A673 (cell line): ENCODE data around the gene IL1RAPL1. TPM values are rescaled to one million over a fixed set of nuclear protein-coding genes. Genes with fewer than 3 reads are reported as not detected.

ENCODE experiments used
- BruUV-seq: library from RNA; stranded (reverse); fragments of 400-500 nt; replicated peaks from 2 replicates; lab custom pipeline; 2021; lab: Mats Ljungman, UMichigan
- CTCF ChIA-PET: fragments of 300-600 bp; sonication (Branson Sonifier 250); formaldehyde crosslinking; loops from one replicate; lab custom pipeline; 2022; ENCODE audit warnings: antibody characterized with exemption; lab: Charles Lee
- POLR2A ChIA-PET: fragments of 300-600 bp; sonication (Branson Sonifier 250); formaldehyde crosslinking; loops from one replicate; lab custom pipeline; 2022; ENCODE audit warnings: antibody characterized with exemption; ENCODE audit not compliant: low non-redundant PET; lab: Charles Lee
- DNase-seq: peaks from one replicate; pipeline ENCODE4 v3.0.0-alpha.2; 2015; ENCODE audit warnings: low spot score
- H3K27ac ChIP-seq: fragments of 200-600 bp; sonication (generic); 2 replicates; pipeline ENCODE4 v1.5.1; 2016; ENCODE audit warnings: mixed run types, low read depth, mild to moderate bottlenecking, mixed read lengths, antibody characterized with exemption, low read length; ENCODE audit not compliant: poor library complexity, severe bottlenecking
- H3K27me3 ChIP-seq: fragments of 200-600 bp; sonication (generic); replicated peaks from 2 replicates; pipeline ENCODE4 v1.6.1; 2017; ENCODE audit warnings: mixed run types, low read depth, mild to moderate bottlenecking, mixed read lengths, antibody characterized with exemption, low read length; ENCODE audit not compliant: insufficient read depth, poor library complexity
- H3K36me3 ChIP-seq: fragments of 200-600 bp; sonication (generic); 2 replicates; pipeline ENCODE4 v1.6.1; 2016; ENCODE audit warnings: mixed run types, mild to moderate bottlenecking, mixed read lengths, antibody characterized with exemption, low read length; ENCODE audit not compliant: insufficient read depth, poor library complexity, severe bottlenecking
- H3K4me1 ChIP-seq: fragments of 200-600 bp; sonication (generic); 2 replicates; pipeline ENCODE4 v1.6.1; 2017; ENCODE audit warnings: mixed run types, mild to moderate bottlenecking, mixed read lengths, antibody characterized with exemption, low read length; ENCODE audit not compliant: insufficient read depth, poor library complexity, severe bottlenecking
- H3K4me3 ChIP-seq: fragments of 200-600 bp; sonication (generic); 2 replicates; pipeline ENCODE4 v1.5.1; 2016; ENCODE audit warnings: low read depth, mixed run types, mild to moderate bottlenecking, mixed read lengths, low read length; ENCODE audit not compliant: poor library complexity, severe bottlenecking
- H3K9me3 ChIP-seq: fragments of 200-600 bp; sonication (generic); 2 replicates; pipeline ENCODE4 v1.6.1; 2016; ENCODE audit warnings: mixed run types, low read depth, mild to moderate bottlenecking, mixed read lengths, antibody characterized with exemption, low read length; ENCODE audit not compliant: poor library complexity, severe bottlenecking
- CTCF ChIP-seq: fragments of 300-800, 200-600 bp; sonication (generic); conservative IDR thresholded peaks from 2 replicates; pipeline ENCODE4 v1.5.1; 2017; ENCODE audit warnings: low read depth, mild to moderate bottlenecking, antibody characterized with exemption, low read length, moderate library complexity, mixed read lengths
- EZH2 ChIP-seq: fragments of 200-600 bp; sonication (generic); IDR thresholded peaks from 2 replicates; pipeline ENCODE4 v1.6.1; 2017; ENCODE audit warnings: borderline replicate concordance, low read depth, mild to moderate bottlenecking, mixed read lengths, antibody characterized with exemption, low read length; ENCODE audit not compliant: poor library complexity, severe bottlenecking
- intact Hi-C: fragments of 100-400 bp; cut with micrococcal nuclease; formaldehyde crosslinking; loops from one replicate; pipeline ENCODE4 v1.10.0; 2022; ENCODE audit not compliant: unreplicated experiment
- total RNA-seq: library from RNA; stranded (reverse); gene quantifications from 2 replicates; pipeline ENCODE4 v1.2.3, GENCODE V29; 2021

The IL1RAPL1 gene
- total RNA-seq, 1 experiment from 2014 or later, result 0.21 TPM

DNA sequence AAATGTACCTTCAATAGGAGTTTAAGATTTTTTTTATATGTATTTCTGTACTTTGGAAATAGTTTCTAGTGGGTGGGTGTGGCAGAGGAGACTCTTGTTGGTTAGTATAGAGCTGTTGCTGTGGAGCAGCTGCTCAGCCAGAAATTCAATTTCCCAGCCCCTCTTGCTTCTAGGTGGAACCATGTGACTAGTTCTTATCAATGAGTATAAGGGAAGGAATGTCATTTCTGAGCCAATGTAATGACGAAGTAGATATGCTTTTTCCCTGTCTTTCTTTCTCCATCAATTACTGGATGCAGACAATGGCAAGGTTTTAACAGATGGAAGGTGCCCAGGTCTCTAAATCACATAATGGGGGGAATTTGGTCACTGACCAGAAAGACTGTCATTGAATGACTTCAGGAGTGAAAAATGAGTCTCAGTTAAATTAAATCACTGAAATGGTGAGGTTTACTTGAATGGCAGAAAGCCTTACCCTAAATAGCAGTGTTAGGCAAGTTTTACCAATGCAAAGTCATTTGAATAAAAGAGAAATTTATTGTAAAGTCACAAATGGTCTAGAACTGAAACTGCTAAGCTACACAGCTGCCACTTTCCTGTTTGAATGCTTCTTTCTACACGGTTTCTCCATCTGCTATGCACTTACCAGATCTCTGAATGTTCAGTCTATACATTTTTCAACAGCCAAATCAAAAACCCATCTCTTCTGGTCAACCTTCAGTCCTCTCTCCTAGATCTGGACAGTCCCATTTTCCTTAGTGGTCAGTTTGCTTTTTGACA, 832.7 kb downstream of the IL1RAPL1 start:
- no peak overlapping the region for H3K27ac ChIP-seq
- H3K36me3 ChIP-seq, result no peaks in the 10 kb centered on the region
- POLR2A ChIA-PET, result no interaction called here
- no peaks in the 10 kb centered on the region for H3K9me3 ChIP-seq
- BruUV-seq, result no TSS peak
- no peaks in the 10 kb centered on the region for H3K27me3 ChIP-seq
- H3K4me1 ChIP-seq, result no peaks in the 10 kb centered on the region
- no peak for DNase-seq
- CTCF ChIA-PET, result no interaction called here
- TF ChIP-seq CTCF (no peak), EZH2 (no peak)
- intact Hi-C loops, result no loop called here
- H3K4me3 ChIP-seq, result no peak overlapping the region

- no peak for DNase-seq
- TF ChIP-seq CTCF (no peak), EZH2 (no peak)
- no TSS peak for BruUV-seq
- Histone ChIP-seq H3K4me3 (no peak overlapping the region), H3K9me3 (no peaks in the 10 kb centered on the region), H3K27ac (no peak overlapping the region), H3K27me3 (no peaks in the 10 kb centered on the region), H3K36me3 (no peaks in the 10 kb centered on the region), H3K4me1 (no peaks in the 10 kb centered on the region)
- ChIA-PET CTCF (no interaction called here), POLR2A (no interaction called here)
- intact Hi-C loops, result no loop called here
These were observed 834.8 kb downstream of the IL1RAPL1 start for GRCh38 chrX:29422034-29422433.

DNA sequence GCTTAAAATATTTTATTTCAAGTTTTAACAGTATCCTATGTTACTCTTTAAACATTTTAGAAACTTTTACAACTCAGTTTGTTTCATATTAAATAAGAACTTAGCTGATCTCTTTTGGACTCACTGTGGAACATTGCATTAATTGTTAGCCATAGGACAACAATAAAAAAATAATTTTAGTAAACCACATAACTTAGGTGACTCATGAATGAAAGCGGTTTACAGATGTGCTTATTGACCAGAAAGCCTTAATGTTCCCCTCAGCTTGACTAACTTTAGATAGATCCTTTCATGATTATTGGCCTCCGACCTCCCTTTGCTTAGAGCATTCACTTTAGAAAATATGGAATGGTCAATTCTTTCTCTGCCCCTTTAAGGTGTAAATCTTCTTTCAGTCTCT, 844.6 kb downstream of the IL1RAPL1 start:
- intact Hi-C loops, result no loop called here
- POLR2A ChIA-PET, result no interaction called here

More for the DNA sequence above, 844.6 kb downstream of the IL1RAPL1 start:
- Histone ChIP-seq H3K27me3 (no peaks in the 10 kb centered on the region), H3K9me3 (no peaks in the 10 kb centered on the region), H3K36me3 (no peaks in the 10 kb centered on the region), H3K4me1 (no peaks in the 10 kb centered on the region), H3K27ac (no peak overlapping the region), H3K4me3 (no peak overlapping the region)
- DNase-seq, result no peak
- no TSS peak for BruUV-seq
- no peak for TF ChIP-seq EZH2
- TF ChIP-seq CTCF, result no peak
- CTCF ChIA-PET, result no interaction called here
